ENCODE measurements around the gene DLGAP4. TPM values are rescaled to one million over a fixed set of nuclear protein-coding genes. Genes with fewer than 3 reads are reported as not detected.
"Not testable (repeated sequence)": the region's sequence is repeated elsewhere in the genome, so short reads cannot be mapped to it uniquely, and the experiment has no call there.

The DLGAP4 gene
- total and polyA plus RNA-seq, 4 donors, result 33.2 to 150 (median 97.7) TPM

GRCh38 chr20:36549942-36550789, 244.0 kb downstream of the DLGAP4 start:
- H3K4me3 ChIP-seq (ENCODE audit: low read length in 2 of 2), result no peak overlapping the region
- no peaks in the 10 kb centered on the region for H3K4me1 ChIP-seq (ENCODE audit: control insufficient read depth in 1 of 2, insufficient read depth in 2 of 2, low read length in 2 of 2)
- no peaks in the 10 kb centered on the region for H3K27me3 ChIP-seq (ENCODE audit: control insufficient read depth in 1 of 2, insufficient read depth in 2 of 2, low read length in 1 of 2)
- ATAC-seq (ENCODE audit: low FRiP score) (peak; percentile 53), DNase-seq (peak in 1 of 2 donors; percentile 79)
- intact Hi-C loops (cut with DNase I), result no loop called here
- WGBS, 2 donors, result 25 to 30% methylated on average over 15 to 16 of the region's 16 CpGs
- H3K36me3 ChIP-seq (ENCODE audit: control insufficient read depth in 1 of 2, insufficient read depth in 2 of 2, low read length in 1 of 2), result peaks cover 0 to 10% of the 10 kb centered on the region in 2 donors
- H3K27ac ChIP-seq (ENCODE audit: low read depth in 1 of 2, low read length in 2 of 2), result peak overlapping the region in 1 of 2 donors; percentile 48
- H3K9me3 ChIP-seq (ENCODE audit: control insufficient read depth, low read length), result no peaks in the 10 kb centered on the region

- H3K36me3 ChIP-seq (ENCODE audit: control insufficient read depth in 1 of 2, insufficient read depth in 2 of 2, low read length in 1 of 2), result peaks cover 0 to 10% of the 10 kb centered on the region in 2 donors
- H3K27me3 ChIP-seq (ENCODE audit: control insufficient read depth in 1 of 2, insufficient read depth in 2 of 2, low read length in 1 of 2), result no peaks in the 10 kb centered on the region
- ATAC-seq (ENCODE audit: low FRiP score) (peak; percentile 54), DNase-seq (peak; percentile 50 to 76)
- no peak overlapping the region for H3K4me3 ChIP-seq (ENCODE audit: low read length in 2 of 2)
- no peaks in the 10 kb centered on the region for H3K9me3 ChIP-seq (ENCODE audit: control insufficient read depth, low read length)
- H3K27ac ChIP-seq (ENCODE audit: low read depth in 1 of 2, low read length in 2 of 2), result peak overlapping the region in 1 of 2 donors; percentile 48
- intact Hi-C loops (cut with DNase I), result no loop called here
- 7 to 8% methylated on average over 15 of the region's 15 CpGs for WGBS, 2 donors
- H3K4me1 ChIP-seq (ENCODE audit: control insufficient read depth in 1 of 2, insufficient read depth in 2 of 2, low read length in 2 of 2), result no peaks in the 10 kb centered on the region
These were observed 244.7 kb downstream of the DLGAP4 start for GRCh38 chr20:36550790-36551299.

DNA sequence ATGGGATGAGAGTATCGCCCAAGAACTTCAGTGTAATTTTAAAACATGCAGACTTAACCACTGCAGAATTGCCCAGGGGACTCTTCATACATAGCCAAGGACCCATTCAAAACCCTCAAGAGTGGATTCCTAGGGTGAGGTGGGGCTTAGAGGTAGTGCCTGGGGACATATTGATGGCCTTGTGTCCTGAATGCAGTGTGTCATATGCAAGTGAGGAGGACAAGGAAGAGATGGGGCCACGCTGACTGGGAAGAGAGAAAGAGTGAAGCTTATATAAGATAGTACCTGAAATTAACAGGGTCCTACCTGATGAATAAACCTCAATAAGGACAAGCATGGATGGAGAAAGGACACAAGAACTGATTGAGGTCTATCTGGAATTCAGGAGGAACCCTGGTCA, 249.1 kb downstream of the DLGAP4 start:
- H3K36me3 ChIP-seq (ENCODE audit: control insufficient read depth in 1 of 2, insufficient read depth in 2 of 2, low read length in 1 of 2), result no peaks in the 10 kb centered on the region
- H3K4me3 ChIP-seq (ENCODE audit: low read length in 2 of 2), result no peak overlapping the region
- H3K27me3 ChIP-seq (ENCODE audit: control insufficient read depth in 1 of 2, insufficient read depth in 2 of 2, low read length in 1 of 2), result no peaks in the 10 kb centered on the region
- peak in 1 of 2 donors; percentile 2 for DNase-seq
- no peak overlapping the region for H3K27ac ChIP-seq (ENCODE audit: low read depth in 1 of 2, low read length in 2 of 2)
- H3K4me1 ChIP-seq (ENCODE audit: control insufficient read depth in 1 of 2, insufficient read depth in 2 of 2, low read length in 2 of 2), result no peaks in the 10 kb centered on the region
- ATAC-seq (ENCODE audit: low FRiP score), result no peak
- 93 to 94% methylated on average over 2 of the region's 2 CpGs for WGBS, 2 donors
- no peaks in the 10 kb centered on the region for H3K9me3 ChIP-seq (ENCODE audit: control insufficient read depth, low read length)
- intact Hi-C loops (cut with DNase I), result loop anchor here (5.0 kb wide), 3 partner anchors 37 to 332 kb away; no protein-coding TSS in a partner anchor

GRCh38 chr20:36562724-36563123, 256.6 kb downstream of the DLGAP4 start:
- no peak for DNase-seq

GRCh38 chr20:36563374-36563773, 257.2 kb downstream of the DLGAP4 start:
- Histone ChIP-seq H3K4me1 (ENCODE audit: control insufficient read depth in 1 of 2, insufficient read depth in 2 of 2, low read length in 2 of 2) (no peaks in the 10 kb centered on the region), H3K27ac (ENCODE audit: low read depth in 1 of 2, low read length in 2 of 2) (no peak overlapping the region), H3K27me3 (ENCODE audit: control insufficient read depth in 1 of 2, insufficient read depth in 2 of 2, low read length in 1 of 2) (no peaks in the 10 kb centered on the region), H3K36me3 (ENCODE audit: control insufficient read depth in 1 of 2, insufficient read depth in 2 of 2, low read length in 1 of 2) (no peaks in the 10 kb centered on the region), H3K4me3 (ENCODE audit: low read length in 2 of 2) (no peak overlapping the region), H3K9me3 (ENCODE audit: control insufficient read depth, low read length) (no peaks in the 10 kb centered on the region)
- no peak for DNase-seq
- ATAC-seq (ENCODE audit: low FRiP score), result no peak
- 70 to 83% methylated on average over 1 of the region's 1 CpG for WGBS, 2 donors
- intact Hi-C loops (cut with DNase I), result no loop called here

More at GRCh38 chr20:36562724-36563123, 256.6 kb downstream of the DLGAP4 start:
- no peaks in the 10 kb centered on the region for H3K36me3 ChIP-seq (ENCODE audit: control insufficient read depth in 1 of 2, insufficient read depth in 2 of 2, low read length in 1 of 2)
- no peak for ATAC-seq (ENCODE audit: low FRiP score)
- intact Hi-C loops (cut with DNase I), result no loop called here
- no peak overlapping the region for H3K27ac ChIP-seq (ENCODE audit: low read depth in 1 of 2, low read length in 2 of 2)
- no peak overlapping the region for H3K4me3 ChIP-seq (ENCODE audit: low read length in 2 of 2)
- WGBS, 2 donors, result 77 to 81% methylated on average over 2 of the region's 2 CpGs
- no peaks in the 10 kb centered on the region for H3K9me3 ChIP-seq (ENCODE audit: control insufficient read depth, low read length)
- no peaks in the 10 kb centered on the region for H3K4me1 ChIP-seq (ENCODE audit: control insufficient read depth in 1 of 2, insufficient read depth in 2 of 2, low read length in 2 of 2)
- H3K27me3 ChIP-seq (ENCODE audit: control insufficient read depth in 1 of 2, insufficient read depth in 2 of 2, low read length in 1 of 2), result no peaks in the 10 kb centered on the region

DNA sequence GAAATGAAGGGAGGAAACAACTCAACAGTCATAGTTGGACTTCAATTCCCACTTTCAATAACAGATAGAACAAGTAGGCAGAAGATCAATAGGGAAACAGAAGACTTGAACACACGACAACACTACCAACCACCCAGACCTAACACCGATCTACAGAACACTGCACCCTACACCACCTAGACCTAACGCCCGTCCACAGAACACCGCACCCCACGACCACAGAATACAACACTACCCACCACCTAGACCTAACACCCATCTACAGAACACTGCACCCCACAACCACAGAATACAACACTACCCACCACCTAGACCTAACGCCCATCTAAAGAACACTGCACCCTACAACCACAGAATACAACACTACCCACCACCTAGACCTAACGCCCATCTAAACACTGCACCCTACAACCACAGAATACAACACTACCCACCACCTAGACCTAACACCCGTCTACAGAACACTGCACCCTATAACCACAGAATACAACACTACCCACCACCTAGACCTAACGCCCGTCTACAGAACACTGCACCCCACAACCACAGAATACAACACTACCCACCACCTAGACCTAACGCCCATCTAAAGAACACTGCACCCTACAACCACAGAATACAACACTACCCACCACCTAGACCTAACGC, 258.1 kb downstream of the DLGAP4 start:
- ATAC-seq (ENCODE audit: low FRiP score); DNase-seq; H3K36me3 ChIP-seq (ENCODE audit: control insufficient read depth in 1 of 2, insufficient read depth in 2 of 2, low read length in 1 of 2); H3K9me3 ChIP-seq (ENCODE audit: control insufficient read depth, low read length); intact Hi-C loops (cut with DNase I); H3K27ac ChIP-seq (ENCODE audit: low read depth in 1 of 2, low read length in 2 of 2); H3K27me3 ChIP-seq (ENCODE audit: control insufficient read depth in 1 of 2, insufficient read depth in 2 of 2, low read length in 1 of 2); H3K4me3 ChIP-seq (ENCODE audit: low read length in 2 of 2); H3K4me1 ChIP-seq (ENCODE audit: control insufficient read depth in 1 of 2, insufficient read depth in 2 of 2, low read length in 2 of 2): not testable (repeated sequence)
- 96 to 98% methylated on average over 8 to 13 of the region's 13 CpGs for WGBS, 2 donors

GRCh38 chr20:36564726-36565121, 258.6 kb downstream of the DLGAP4 start:
- H3K27ac ChIP-seq (ENCODE audit: low read depth in 1 of 2, low read length in 2 of 2); H3K27me3 ChIP-seq (ENCODE audit: control insufficient read depth in 1 of 2, insufficient read depth in 2 of 2, low read length in 1 of 2); intact Hi-C loops (cut with DNase I); H3K36me3 ChIP-seq (ENCODE audit: control insufficient read depth in 1 of 2, insufficient read depth in 2 of 2, low read length in 1 of 2); H3K4me3 ChIP-seq (ENCODE audit: low read length in 2 of 2); DNase-seq; H3K9me3 ChIP-seq (ENCODE audit: control insufficient read depth, low read length); H3K4me1 ChIP-seq (ENCODE audit: control insufficient read depth in 1 of 2, insufficient read depth in 2 of 2, low read length in 2 of 2); ATAC-seq (ENCODE audit: low FRiP score): not testable (repeated sequence)
- 95 to 96% methylated on average over 6 of the region's 6 CpGs for WGBS, 2 donors

DNA sequence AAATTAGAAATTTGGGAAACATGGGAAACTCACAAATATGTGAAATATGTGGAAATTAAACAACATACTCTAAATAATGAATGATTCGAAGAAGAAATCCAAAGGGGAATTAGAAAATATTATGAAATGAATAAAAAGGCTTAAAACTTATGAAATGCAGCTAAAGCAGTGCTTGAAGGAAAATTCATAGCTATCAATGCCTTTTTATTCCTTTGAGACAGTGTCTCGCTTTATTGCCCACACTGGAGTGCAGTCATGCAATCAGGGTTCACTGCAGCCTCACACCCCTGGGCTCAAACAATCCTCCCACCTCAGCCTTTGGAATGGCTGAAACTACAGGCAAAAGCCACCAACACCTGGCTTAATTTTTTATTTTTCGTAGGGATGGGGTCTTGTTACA, 259.4 kb downstream of the DLGAP4 start:
- H3K27ac ChIP-seq (ENCODE audit: low read depth in 1 of 2, low read length in 2 of 2), result no peak overlapping the region
- 93 to 95% methylated on average over 3 of the region's 3 CpGs for WGBS, 2 donors
- ATAC-seq (ENCODE audit: low FRiP score) (no peak), DNase-seq (no peak)
- no peaks in the 10 kb centered on the region for H3K27me3 ChIP-seq (ENCODE audit: control insufficient read depth in 1 of 2, insufficient read depth in 2 of 2, low read length in 1 of 2)
- H3K4me3 ChIP-seq (ENCODE audit: low read length in 2 of 2), result no peak overlapping the region
- H3K36me3 ChIP-seq (ENCODE audit: control insufficient read depth in 1 of 2, insufficient read depth in 2 of 2, low read length in 1 of 2), result no peaks in the 10 kb centered on the region
- no peaks in the 10 kb centered on the region for H3K4me1 ChIP-seq (ENCODE audit: control insufficient read depth in 1 of 2, insufficient read depth in 2 of 2, low read length in 2 of 2)
- intact Hi-C loops (cut with DNase I), result no loop called here
- H3K9me3 ChIP-seq (ENCODE audit: control insufficient read depth, low read length), result no peaks in the 10 kb centered on the region

Measured in aorta (tissue), 5 donors.